Keratinocyte (primary cell): ENCODE results near the gene RPL35A. TPM values are rescaled to one million over a fixed set of nuclear protein-coding genes. Genes with fewer than 3 reads are reported as not detected.

Source experiments
- DNase-seq: peaks from one replicate; pipeline ENCODE4 v3.0.0-alpha.2; 2011; ENCODE audit warnings: low read depth, missing footprints, low spot score
- FAIRE-seq: peaks from 2 replicates; lab custom pipeline; 2011; peaks lifted over from hg19 to GRCh38; lab: Jason Lieb, UNC
- H2AFZ ChIP-seq: 2 replicates; pipeline ENCODE4 v1.6.0; 2012; ENCODE audit warnings: low read length, control low read depth, inconsistent platforms; ENCODE audit not compliant: control insufficient read depth
- H3K27ac ChIP-seq: 2 replicates; pipeline ENCODE4 v1.5.1; 2011; ENCODE audit warnings: low read length; ENCODE audit not compliant: control insufficient read depth, insufficient read depth
- H3K27me3 ChIP-seq: 3 replicates; pipeline ENCODE4 v1.6.0; 2011; ENCODE audit warnings: low read length; ENCODE audit not compliant: control insufficient read depth, insufficient read depth; ENCODE audit errors: extremely low read depth
- H3K36me3 ChIP-seq, 2 experiments: 2 replicates in 1 of 2; 3 replicates in 1 of 2; pipeline ENCODE4 v1.5.1; 2011; ENCODE audit warnings: low read length in 2 of 2, mild to moderate bottlenecking in 1 of 2; ENCODE audit not compliant: control insufficient read depth in 2 of 2, insufficient read depth in 2 of 2; ENCODE audit errors: extremely low read depth in 1 of 2
- H3K4me1 ChIP-seq: 3 replicates; pipeline ENCODE4 v1.5.1; 2011; ENCODE audit warnings: low read length; ENCODE audit not compliant: control insufficient read depth, insufficient read depth; ENCODE audit errors: extremely low read depth
- H3K4me2 ChIP-seq: 3 replicates; pipeline ENCODE4 v1.6.0; 2011; ENCODE audit warnings: low read depth, low read length; ENCODE audit not compliant: control insufficient read depth, insufficient read depth; ENCODE audit errors: extremely low read depth
- H3K4me3 ChIP-seq, 3 experiments: fragments of 200-600 bp in 1 of 3; sonication (generic) in 1 of 3; 2 replicates in 2 of 3; 3 replicates in 1 of 3; pipeline ENCODE4 v1.5.1; 2011 to 2016; ENCODE audit warnings: low read length in 3 of 3, mild to moderate bottlenecking in 3 of 3, control low read depth in 2 of 3, inconsistent platforms in 1 of 3, low read depth in 1 of 3, mixed read lengths in 1 of 3, mixed run types in 1 of 3, moderate library complexity in 1 of 3; ENCODE audit not compliant: control insufficient read depth in 2 of 3, insufficient read depth in 2 of 3; ENCODE audit errors: extremely low read depth in 1 of 3
- H3K79me2 ChIP-seq: 2 replicates; pipeline ENCODE4 v1.6.0; 2012; ENCODE audit warnings: low read length; ENCODE audit not compliant: control insufficient read depth, insufficient read depth
- H3K9ac ChIP-seq: 3 replicates; pipeline ENCODE4 v1.6.0; 2011; ENCODE audit warnings: low read length; ENCODE audit not compliant: control insufficient read depth, insufficient read depth; ENCODE audit errors: extremely low read depth
- H3K9me1 ChIP-seq: 3 replicates; pipeline ENCODE4 v1.6.0; 2011; ENCODE audit warnings: low read length; ENCODE audit not compliant: control insufficient read depth, insufficient read depth; ENCODE audit errors: extremely low read depth
- H3K9me3 ChIP-seq: 2 replicates; pipeline ENCODE4 v1.5.1; 2012; ENCODE audit warnings: low read depth, low read length; ENCODE audit not compliant: control insufficient read depth
- H4K20me1 ChIP-seq: 3 replicates; pipeline ENCODE4 v1.6.0; 2011; ENCODE audit warnings: low read length; ENCODE audit not compliant: control insufficient read depth, insufficient read depth; ENCODE audit errors: extremely low read depth
- EZH2 ChIP-seq: IDR thresholded peaks from one replicate; pipeline ENCODE4 v1.6.1; 2012; ENCODE audit warnings: inconsistent platforms, mild to moderate bottlenecking, low read length, moderate library complexity
- dilution Hi-C: fragments of 300-500 bp; cut with MboI; formaldehyde crosslinking; loops from one replicate; pipeline ENCODE4 v1.7.0; 2020; ENCODE audit warnings: low sequenced_read_pairs; ENCODE audit not compliant: extremely low pct_ligation_motif_present
- polyA minus RNA-seq, 3 experiments: library from RNA; depleted of rRNA, polyadenylated mRNA; stranded (reverse); fragments of >200 nt; gene quantifications; 1 replicate in 1 of 3; 2 replicates in 1 of 3; 3 replicates in 1 of 3; pipeline ENCODE4 v1.2.3, GENCODE V29; 2011
- polyA plus RNA-seq, 5 experiments: library from polyadenylated mRNA; depleted of rRNA in 3 of 5; stranded (reverse) in 3 of 5; stranded (forward) in 1 of 5; unstranded in 1 of 5; fragments of >200 nt; gene quantifications; 1 replicate in 1 of 5; 2 replicates in 3 of 5; 3 replicates in 1 of 5; pipeline versions ENCODE4 v1.2.1 to v1.2.3, GENCODE V29; 2011 to 2012; ENCODE audit warnings: missing spikeins in 2 of 5, low read depth in 1 of 5, low replicate concordance in 1 of 5
- TF ChIP-seq, protein P1 (sequence below), 3 experiments: IDR thresholded peaks in 1 of 3; conservative IDR thresholded peaks in 1 of 3; optimal IDR thresholded peaks in 1 of 3; 2 replicates in 2 of 3; 3 replicates in 1 of 3; pipeline versions ENCODE3 to v1.5.1; 2011; ENCODE audit warnings: low read length in 3 of 3, mild to moderate bottlenecking in 3 of 3, moderate library complexity in 2 of 3, control low read depth in 1 of 3, inconsistent platforms in 1 of 3; ENCODE audit not compliant: insufficient read depth in 2 of 3; ENCODE audit errors: extremely low read depth in 1 of 3

RPL35A gene
- 880 to 1,184 TPM (median 885 TPM) in 3 replicates for polyA plus RNA-seq
- 705 TPM for polyA plus RNA-seq (2011; ENCODE audit: low read depth)
- polyA plus RNA-seq (2011; cell fraction: cytosol; rRNA removed), result 1,211 and 1,546 TPM in 2 replicates
- 299 and 363 TPM in 2 replicates for polyA plus RNA-seq (2011; cell fraction: nucleus; rRNA removed)
- polyA plus RNA-seq (2012; ENCODE audit: low replicate concordance), result 1,739 and 2,356 TPM in 2 replicates
- 17.2 to 245 TPM (median 157 TPM) in 3 replicates for polyA minus RNA-seq
- polyA minus RNA-seq (2011; cell fraction: cytosol; rRNA and poly(A)+ RNA removed), result 206 TPM
- polyA minus RNA-seq (2011; cell fraction: nucleus; rRNA and poly(A)+ RNA removed), result 40.3 and 58.0 TPM in 2 replicates

DNA sequence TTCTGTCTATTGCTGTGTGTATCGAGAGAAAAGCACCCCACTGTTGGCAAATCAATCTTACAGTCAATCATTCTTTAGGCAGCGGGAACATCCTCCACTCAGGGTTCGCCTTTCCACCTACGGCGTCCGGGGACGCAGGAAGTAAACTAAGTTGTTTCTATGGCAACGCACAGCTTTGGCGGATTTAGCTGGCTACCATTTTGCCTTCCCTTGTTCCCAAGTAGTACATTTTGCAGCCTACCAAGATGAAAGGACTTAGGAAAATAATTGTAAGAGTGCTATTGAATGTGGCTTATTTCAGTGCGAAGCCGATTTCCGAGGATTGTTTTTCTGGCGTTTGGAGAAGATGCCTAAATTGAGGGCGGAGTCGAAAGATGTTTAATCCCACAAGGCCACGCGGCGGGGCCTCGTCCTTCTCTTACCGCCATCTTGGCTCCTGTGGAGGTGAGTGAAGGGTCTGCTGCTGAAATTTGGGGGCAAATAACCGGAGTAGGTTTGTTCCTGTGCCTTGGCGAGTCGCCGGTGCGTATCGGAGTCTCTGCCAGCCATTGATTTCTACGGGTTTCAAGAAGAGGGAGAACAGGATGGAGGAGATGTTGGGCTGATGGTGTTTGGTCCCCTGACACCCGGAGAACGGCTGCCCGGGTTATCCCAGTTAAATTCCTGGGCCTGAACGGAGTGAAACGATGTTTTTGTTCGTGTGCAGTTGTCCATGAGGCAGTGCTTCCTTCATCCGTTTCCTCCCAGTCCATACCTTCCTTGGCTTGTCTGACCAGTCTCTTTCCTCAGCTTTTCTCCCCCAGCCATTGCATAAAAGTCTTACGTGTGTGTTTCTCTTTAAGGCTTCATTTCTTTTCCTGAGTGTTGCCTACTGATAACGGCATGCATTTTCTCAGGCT lies at the start of gene RPL35A:
TSS of gene RPL35A (plus strand) at position 413 of the 899 bp plus-strand sequence. CDS start 778 bp downstream, outside the sequence.
- peak within 1 kb of the TSS; percentile 54 to 100 (median 100) for H3K4me3 ChIP-seq
- H2AFZ ChIP-seq, result peak within 1 kb of the TSS; percentile 85
- peaks cover 22% of the 10 kb centered on the region for H3K4me1 ChIP-seq
- TF ChIP-seq, protein P1, sequence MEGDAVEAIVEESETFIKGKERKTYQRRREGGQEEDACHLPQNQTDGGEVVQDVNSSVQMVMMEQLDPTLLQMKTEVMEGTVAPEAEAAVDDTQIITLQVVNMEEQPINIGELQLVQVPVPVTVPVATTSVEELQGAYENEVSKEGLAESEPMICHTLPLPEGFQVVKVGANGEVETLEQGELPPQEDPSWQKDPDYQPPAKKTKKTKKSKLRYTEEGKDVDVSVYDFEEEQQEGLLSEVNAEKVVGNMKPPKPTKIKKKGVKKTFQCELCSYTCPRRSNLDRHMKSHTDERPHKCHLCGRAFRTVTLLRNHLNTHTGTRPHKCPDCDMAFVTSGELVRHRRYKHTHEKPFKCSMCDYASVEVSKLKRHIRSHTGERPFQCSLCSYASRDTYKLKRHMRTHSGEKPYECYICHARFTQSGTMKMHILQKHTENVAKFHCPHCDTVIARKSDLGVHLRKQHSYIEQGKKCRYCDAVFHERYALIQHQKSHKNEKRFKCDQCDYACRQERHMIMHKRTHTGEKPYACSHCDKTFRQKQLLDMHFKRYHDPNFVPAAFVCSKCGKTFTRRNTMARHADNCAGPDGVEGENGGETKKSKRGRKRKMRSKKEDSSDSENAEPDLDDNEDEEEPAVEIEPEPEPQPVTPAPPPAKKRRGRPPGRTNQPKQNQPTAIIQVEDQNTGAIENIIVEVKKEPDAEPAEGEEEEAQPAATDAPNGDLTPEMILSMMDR (optimal IDR thresholded peaks at IDR 0.05 in 1 of 3, IDR thresholded peaks at IDR 0.05 in 1 of 3, conservative IDR thresholded peaks at IDR 0.05 in 1 of 3; ENCODE audit: extremely low read depth in 1 of 3, insufficient read depth in 2 of 3, low read length in 3 of 3), result no peak
- TF ChIP-seq EZH2, result no peak
- peak within 1 kb of the TSS; percentile 99 for H3K27ac ChIP-seq
- peaks cover 9% of the 10 kb centered on the region for H4K20me1 ChIP-seq
- peaks cover 44% of the 10 kb centered on the region for H3K79me2 ChIP-seq
- peak within 1 kb of the TSS; percentile 99 for H3K9ac ChIP-seq
- dilution Hi-C loops, result no loop called here
- no peaks in the 10 kb centered on the region for H3K27me3 ChIP-seq
- peak; percentile 82 for FAIRE-seq
- no peaks in the 10 kb centered on the region for H3K9me1 ChIP-seq
- H3K36me3 ChIP-seq, result peaks cover 23 to 41% of the 10 kb centered on the region in 2 experiments
- peak within 1 kb of the TSS; percentile 96 for H3K4me2 ChIP-seq
- no peaks in the 10 kb centered on the region for H3K9me3 ChIP-seq
- DNase-seq, result peak; percentile 67

DNA sequence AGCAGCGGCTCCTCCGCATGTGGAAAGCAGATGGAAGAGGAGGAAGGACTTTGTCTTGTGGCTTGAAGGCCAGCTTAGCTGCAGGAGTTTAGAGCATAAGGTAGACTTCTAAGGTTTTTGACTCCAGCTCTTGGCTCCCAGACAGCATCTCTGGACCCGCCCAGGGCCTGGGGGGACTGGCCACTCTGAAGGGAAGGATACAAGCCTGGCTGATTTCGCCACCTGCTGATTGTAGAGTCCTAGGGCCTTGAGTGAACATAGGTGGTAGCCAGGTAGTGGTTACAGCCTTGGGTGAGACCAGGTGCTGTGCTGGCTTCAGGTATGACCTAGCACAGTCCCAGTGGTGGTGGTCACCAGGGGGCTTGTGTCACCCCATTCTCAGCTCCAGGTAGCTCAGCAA lies 48.4 kb upstream of the RPL35A start:
- H3K79me2 ChIP-seq, result no peaks in the 10 kb centered on the region
- no peaks in the 10 kb centered on the region for H3K9me3 ChIP-seq
- H3K27ac ChIP-seq, result no peak overlapping the region
- H3K4me3 ChIP-seq, result no peak overlapping the region
- H3K4me2 ChIP-seq, result no peak overlapping the region
- H4K20me1 ChIP-seq, result no peaks in the 10 kb centered on the region
- no peak overlapping the region for H3K9ac ChIP-seq
- TF ChIP-seq, protein P1 (optimal IDR thresholded peaks at IDR 0.05 in 1 of 3, IDR thresholded peaks at IDR 0.05 in 1 of 3, conservative IDR thresholded peaks at IDR 0.05 in 1 of 3; ENCODE audit: extremely low read depth in 1 of 3, insufficient read depth in 2 of 3, low read length in 3 of 3), result no peak
- no peak for TF ChIP-seq EZH2
- dilution Hi-C loops, result no loop called here
- no peaks in the 10 kb centered on the region for H3K9me1 ChIP-seq
- DNase-seq, result no peak
- no peak overlapping the region for H2AFZ ChIP-seq
- H3K4me1 ChIP-seq, result peaks cover 12% of the 10 kb centered on the region
- no peak for FAIRE-seq
- no peaks in the 10 kb centered on the region for H3K36me3 ChIP-seq
- H3K27me3 ChIP-seq, result no peaks in the 10 kb centered on the region
